Hematopoietic multipotent progenitor cell treated with erythropoietin and hydrocortisone succinate and interleukin-3 and kit ligand, for 17 days (in vitro differentiated cells): ENCODE measurements around the gene WWC1.
"Not testable (repeated sequence)": the region's sequence is repeated elsewhere in the genome, so short reads cannot be mapped to it uniquely, and the experiment has no call there.

Source experiments
- DNase-seq: peaks from one replicate; pipeline ENCODE4 v3.0.0-alpha.2; 2015; ENCODE audit warnings: low spot score

Gene WWC1

GRCh38 chr5:168308976-168309598, 17.6 kb downstream of the WWC1 start:
- no peak for DNase-seq

GRCh38 chr5:168310541-168310940, 19.1 kb downstream of the WWC1 start:
- DNase-seq: not testable (repeated sequence)

- no peak for DNase-seq
Observed at GRCh38 chr5:168311061-168311566, 19.7 kb downstream of the WWC1 start.

- DNase-seq: no peak
Observed at GRCh38 chr5:168312606-168313295, 21.3 kb downstream of the WWC1 start.

- no peak for DNase-seq
Observed at GRCh38 chr5:168313596-168314204, 22.3 kb downstream of the WWC1 start.

GRCh38 chr5:168314735-168315411, 23.4 kb downstream of the WWC1 start:
- DNase-seq: no peak

- DNase-seq: no peak
Observed at GRCh38 chr5:168315416-168316138, 24.1 kb downstream of the WWC1 start.

GRCh38 chr5:168316139-168316578, 24.7 kb downstream of the WWC1 start:
- DNase-seq: no peak

- no peak for DNase-seq
Observed at GRCh38 chr5:168317096-168317520, 25.7 kb downstream of the WWC1 start.

- DNase-seq: no peak
Observed at GRCh38 chr5:168317521-168318147, 26.2 kb downstream of the WWC1 start.

- DNase-seq: no peak
Observed at GRCh38 chr5:168318240-168318639, 26.8 kb downstream of the WWC1 start.

- no peak for DNase-seq
Observed at GRCh38 chr5:168319774-168320173, 28.3 kb downstream of the WWC1 start.

- no peak for DNase-seq
Observed at GRCh38 chr5:168320805-168321204, 29.4 kb downstream of the WWC1 start.

GRCh38 chr5:168324859-168325630, 33.6 kb downstream of the WWC1 start:
- DNase-seq: no peak

GRCh38 chr5:168327019-168327421, 35.6 kb downstream of the WWC1 start:
- DNase-seq: no peak

GRCh38 chr5:168327451-168327850, 36.0 kb downstream of the WWC1 start:
- no peak for DNase-seq

- DNase-seq: no peak
Observed at GRCh38 chr5:168327994-168328393, 36.5 kb downstream of the WWC1 start.

- DNase-seq: no peak
Observed at GRCh38 chr5:168328814-168329213, 37.4 kb downstream of the WWC1 start.

GRCh38 chr5:168329302-168329701, 37.9 kb downstream of the WWC1 start:
- no peak for DNase-seq

GRCh38 chr5:168332042-168332441, 40.6 kb downstream of the WWC1 start:
- DNase-seq: no peak

- no peak for DNase-seq
Observed at GRCh38 chr5:168334280-168334679, 42.8 kb downstream of the WWC1 start.
